GM12872 (cell line): ENCODE data around the gene CXCR6.

ENCODE experiments used
- TF ChIP-seq, protein P1 (sequence below): IDR thresholded peaks from 3 replicates; pipeline ENCODE4 v1.5.1; 2011; ENCODE audit warnings: low read depth, mild to moderate bottlenecking, low read length, moderate library complexity; ENCODE audit not compliant: insufficient read depth

The CXCR6 gene

GRCh38 chr3:45907769-45908705 lies 35.2 kb upstream of the CXCR6 start:
- TF ChIP-seq, protein P1, sequence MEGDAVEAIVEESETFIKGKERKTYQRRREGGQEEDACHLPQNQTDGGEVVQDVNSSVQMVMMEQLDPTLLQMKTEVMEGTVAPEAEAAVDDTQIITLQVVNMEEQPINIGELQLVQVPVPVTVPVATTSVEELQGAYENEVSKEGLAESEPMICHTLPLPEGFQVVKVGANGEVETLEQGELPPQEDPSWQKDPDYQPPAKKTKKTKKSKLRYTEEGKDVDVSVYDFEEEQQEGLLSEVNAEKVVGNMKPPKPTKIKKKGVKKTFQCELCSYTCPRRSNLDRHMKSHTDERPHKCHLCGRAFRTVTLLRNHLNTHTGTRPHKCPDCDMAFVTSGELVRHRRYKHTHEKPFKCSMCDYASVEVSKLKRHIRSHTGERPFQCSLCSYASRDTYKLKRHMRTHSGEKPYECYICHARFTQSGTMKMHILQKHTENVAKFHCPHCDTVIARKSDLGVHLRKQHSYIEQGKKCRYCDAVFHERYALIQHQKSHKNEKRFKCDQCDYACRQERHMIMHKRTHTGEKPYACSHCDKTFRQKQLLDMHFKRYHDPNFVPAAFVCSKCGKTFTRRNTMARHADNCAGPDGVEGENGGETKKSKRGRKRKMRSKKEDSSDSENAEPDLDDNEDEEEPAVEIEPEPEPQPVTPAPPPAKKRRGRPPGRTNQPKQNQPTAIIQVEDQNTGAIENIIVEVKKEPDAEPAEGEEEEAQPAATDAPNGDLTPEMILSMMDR = no peak

GRCh38 chr3:45908761-45909160 lies 34.5 kb upstream of the CXCR6 start:
- TF ChIP-seq, protein P1 = no peak

- TF ChIP-seq, protein P1 = no peak
Observed at GRCh38 chr3:45909542-45909941, 33.7 kb upstream of the CXCR6 start.

- TF ChIP-seq, protein P1 = no peak
Observed at GRCh38 chr3:45910892-45911291, 32.4 kb upstream of the CXCR6 start.

DNA sequence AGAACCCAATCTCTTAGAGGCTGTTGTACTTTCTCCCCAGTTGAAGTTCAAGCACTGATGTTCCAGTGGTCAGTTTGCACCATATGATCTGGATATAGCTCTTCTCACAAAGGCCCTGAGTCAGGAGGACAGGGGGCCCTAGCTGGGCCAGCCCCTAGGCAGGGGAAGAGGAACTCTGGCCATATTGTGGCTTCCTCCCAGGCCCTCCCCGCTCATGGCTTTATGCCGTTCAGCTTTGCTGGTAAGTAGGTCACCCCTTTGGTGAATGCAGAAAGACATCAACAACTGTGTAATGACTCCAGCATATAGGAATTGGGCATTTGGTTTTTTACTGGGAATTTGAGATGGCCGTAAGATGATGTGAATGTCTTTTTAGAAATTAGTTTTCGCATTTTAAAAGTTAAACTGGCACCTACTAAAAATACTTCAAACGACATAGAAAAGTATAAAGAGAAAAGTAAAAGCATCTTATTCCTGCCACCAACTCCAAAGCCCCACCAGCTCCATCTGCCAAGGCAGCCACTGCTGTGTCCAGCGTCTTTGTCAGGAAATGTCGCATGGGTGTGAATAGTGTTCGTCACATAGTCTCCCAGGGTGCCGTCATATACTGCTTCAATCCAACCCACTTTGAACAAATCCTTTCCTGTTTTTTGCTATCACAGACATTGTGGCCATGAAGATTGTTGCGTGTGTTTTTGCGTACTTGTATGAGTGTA lies 31.6 kb upstream of the CXCR6 start:
- TF ChIP-seq, protein P1 = no peak

DNA sequence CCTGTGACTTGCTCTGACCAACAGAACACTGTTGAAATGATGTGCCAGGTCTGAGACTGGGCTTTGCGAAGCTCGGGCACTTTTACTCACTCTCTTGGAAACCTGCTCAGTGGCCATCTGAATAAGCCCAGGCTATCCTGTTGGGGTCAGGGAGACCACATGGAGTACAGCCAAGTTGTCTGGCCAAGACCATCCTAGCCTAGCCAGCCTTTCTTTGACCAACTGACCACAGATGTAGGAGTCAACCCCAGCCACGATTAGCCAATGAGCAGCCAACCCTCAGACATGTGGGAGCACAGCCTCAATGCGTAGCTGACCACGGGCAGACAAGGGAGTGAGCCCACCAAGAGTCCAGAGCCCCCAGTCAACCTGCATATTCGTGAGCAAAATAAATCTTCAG lies 30.8 kb upstream of the CXCR6 start:
- TF ChIP-seq, protein P1 = no peak

GRCh38 chr3:45914362-45915058 lies 28.8 kb upstream of the CXCR6 start:
- TF ChIP-seq, protein P1 = no peak
